Lower leg skin (tissue), 4 donors: ENCODE data around the gene ENOX1. TPM values are rescaled to one million over a fixed set of nuclear protein-coding genes. Genes with fewer than 3 reads are reported as not detected.

Source experiments
- DNase-seq, 2 donors: peaks; one replicate each; pipeline ENCODE4 v3.0.0-alpha.2; 2019; ENCODE audit warnings: low spot score in 2 of 2
- H3K4me3 ChIP-seq: fragments of 200-600 bp; sonication (generic); 2 replicates; pipeline ENCODE4 v1.5.1; 2017; ENCODE audit warnings: mild to moderate bottlenecking, low read depth; ENCODE audit not compliant: poor library complexity, severe bottlenecking
- CTCF ChIP-seq, 3 donors: fragments of 450-650 bp; IDR thresholded peaks; one replicate each; pipeline ENCODE4 v1.5.1; 2016; ENCODE audit warnings: antibody characterized with exemption in 3 of 3, mild to moderate bottlenecking in 3 of 3, moderate library complexity in 2 of 3
- POLR2A ChIP-seq, 2 donors: fragments of 450-650 bp; IDR thresholded peaks; one replicate each; pipeline ENCODE4 v1.6.1; 2016 to 2017; ENCODE audit warnings: antibody characterized with exemption in 2 of 2, mild to moderate bottlenecking in 1 of 2, moderate library complexity in 1 of 2
- WGBS, 2 donors: methylation state at CpG; one replicate each; pipeline ENCODE4 v1.1.5; 2018; 5-methylcytosine and 5-hydroxymethylcytosine counted together
- intact Hi-C: fragments of 100-400 bp; cut with DNase I; formaldehyde crosslinking; loops from one replicate; pipeline ENCODE4 v1.15.0; 2023; ENCODE audit warnings: low total_unique reads
- total RNA-seq, 4 donors: library from RNA; depleted of rRNA; stranded (reverse); fragments of >200 nt; gene quantifications; one replicate each; pipeline ENCODE4 v1.1.0, GENCODE V29; 2016

The ENOX1 gene
- total RNA-seq, 4 donors from 2014 or later = 0.11 to 0.52 (median 0.30) TPM

- TF ChIP-seq CTCF (IDR thresholded peaks at IDR 0.05) = no peak
- TF ChIP-seq POLR2A (IDR thresholded peaks at IDR 0.05) = no peak
- DNase-seq = no peak
- intact Hi-C loops = no loop called here
- no peak overlapping the region for H3K4me3 ChIP-seq
- 81 to 89% methylated on average over 6 of the region's 6 CpGs for WGBS, 2 donors
These were observed 61.3 kb downstream of the ENOX1 start for GRCh38 chr13:43725460-43725859.

GRCh38 chr13:43720780-43721397, 65.9 kb downstream of the ENOX1 start:
- no peak for TF ChIP-seq POLR2A (IDR thresholded peaks at IDR 0.05)
- TF ChIP-seq CTCF (IDR thresholded peaks at IDR 0.05) = no peak
- no peak overlapping the region for H3K4me3 ChIP-seq
- DNase-seq = no peak
- 46 to 48% methylated on average over 2 of the region's 2 CpGs for WGBS, 2 donors
- intact Hi-C loops = no loop called here

- DNase-seq = no peak
- WGBS, 2 donors = 44 to 54% methylated on average over 2 of the region's 2 CpGs
- intact Hi-C loops = no loop called here
- no peak for TF ChIP-seq POLR2A (IDR thresholded peaks at IDR 0.05)
- TF ChIP-seq CTCF (IDR thresholded peaks at IDR 0.05) = no peak
- H3K4me3 ChIP-seq = no peak overlapping the region
These were observed 88.0 kb downstream of the ENOX1 start for GRCh38 chr13:43698758-43699157.

DNA sequence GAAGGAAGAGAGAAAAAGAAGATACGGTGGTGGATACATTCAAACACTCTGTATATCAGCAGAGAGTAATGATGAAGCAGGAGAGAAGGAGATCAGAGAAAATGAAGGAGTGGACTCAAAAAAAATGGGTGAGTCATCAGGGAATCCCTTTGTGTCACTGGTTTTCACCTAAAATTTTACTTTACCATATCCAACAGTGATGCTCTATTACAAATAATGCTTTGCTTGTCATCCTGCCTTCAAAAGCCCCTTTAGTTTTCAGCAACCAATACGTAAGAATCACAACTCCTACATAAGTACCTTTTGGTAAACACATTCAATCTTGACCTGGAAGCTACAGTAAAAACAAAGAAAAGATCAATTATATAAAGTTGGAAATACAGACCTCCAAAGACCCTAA, 88.8 kb downstream of the ENOX1 start:
- no peak overlapping the region for H3K4me3 ChIP-seq
- TF ChIP-seq POLR2A (IDR thresholded peaks at IDR 0.05) (no peak), CTCF (IDR thresholded peaks at IDR 0.05) (no peak)
- intact Hi-C loops = no loop called here
- WGBS, 2 donors = 78 to 86% methylated on average over 2 of the region's 2 CpGs
- no peak for DNase-seq

- DNase-seq = no peak
- no peak overlapping the region for H3K4me3 ChIP-seq
- WGBS, 2 donors = 88 to 92% methylated on average over 2 of the region's 2 CpGs
- no peak for TF ChIP-seq POLR2A (IDR thresholded peaks at IDR 0.05)
- TF ChIP-seq CTCF (IDR thresholded peaks at IDR 0.05) = no peak
- intact Hi-C loops = no loop called here
These were observed 89.4 kb downstream of the ENOX1 start for GRCh38 chr13:43697323-43697722.

DNA sequence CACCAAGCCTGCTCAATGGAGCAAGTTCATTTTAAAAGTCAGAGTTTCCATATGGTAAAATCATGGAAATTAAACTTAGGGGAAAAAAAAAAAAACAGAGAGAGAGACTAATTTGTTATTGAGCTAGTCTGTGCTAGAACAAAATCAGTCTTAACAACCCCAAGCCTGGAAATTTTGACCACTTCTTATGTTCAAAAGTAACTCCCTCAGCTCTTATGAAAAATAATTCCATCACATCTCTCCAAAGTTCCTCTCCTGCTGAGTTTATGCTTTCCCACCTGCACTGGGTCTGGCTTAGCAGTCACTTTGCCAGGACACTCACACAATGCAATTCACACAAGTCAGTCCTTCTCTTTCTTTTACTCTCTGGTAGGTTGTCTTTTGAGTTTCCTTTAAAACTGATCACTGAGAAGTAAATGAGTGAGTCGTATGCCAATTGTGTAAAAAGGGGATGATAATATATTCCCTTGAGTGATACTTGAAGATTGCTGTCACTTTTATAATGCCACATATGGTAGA, 92.6 kb downstream of the ENOX1 start:
- DNase-seq = no peak
- TF ChIP-seq CTCF (IDR thresholded peaks at IDR 0.05) (no peak), POLR2A (IDR thresholded peaks at IDR 0.05) (no peak)
- no peak overlapping the region for H3K4me3 ChIP-seq
- 79 to 93% methylated on average over 1 of the region's 1 CpG for WGBS, 2 donors
- intact Hi-C loops = no loop called here
